Activated B cell treated with CpG ODN at 0.5 μM for 24 hours (primary cell): Measurements from ENCODE around the gene AKT1S1. TPM values are rescaled to one million over a fixed set of nuclear protein-coding genes. Genes with fewer than 3 reads are reported as not detected.
"Not testable (repeated sequence)": the region's sequence is repeated elsewhere in the genome, so short reads cannot be mapped to it uniquely, and the experiment has no call there.

ENCODE experiments used
- ATAC-seq: fragments of 200-7000 bp; cut with Tn5 transposase; one replicate; pipeline ENCODE4 v1.10.0; 2021; ENCODE audit warnings: low read depth, mild to moderate bottlenecking, moderate library complexity
- CTCF ChIA-PET: fragments of 350-600 bp; sonication (Branson Sonifier 250); formaldehyde crosslinking; loops from one replicate; lab custom pipeline; 2021; ENCODE audit warnings: antibody characterized with exemption; lab: Charles Lee
- POLR2A ChIA-PET: fragments of 350-600 bp; sonication (Branson Sonifier 250); formaldehyde crosslinking; loops from one replicate; lab custom pipeline; 2021; ENCODE audit warnings: antibody characterized with exemption; lab: Charles Lee
- DNase-seq: peaks from one replicate; pipeline ENCODE4 v3.0.0; 2022
- H3K27ac Mint-ChIP-seq: one replicate; pipeline ENCODE4 v1.8.0; 2020; ENCODE audit warnings: mixed read lengths
- H3K27me3 Mint-ChIP-seq: one replicate; pipeline ENCODE4 v1.8.0; 2021; ENCODE audit warnings: mixed read lengths
- H3K36me3 Mint-ChIP-seq: one replicate; pipeline ENCODE4 v1.8.0; 2021; ENCODE audit warnings: low read depth, mixed read lengths
- H3K4me1 Mint-ChIP-seq: one replicate; pipeline ENCODE4 v1.8.0; 2021; ENCODE audit warnings: mixed read lengths
- H3K4me3 Mint-ChIP-seq: one replicate; pipeline ENCODE4 v1.8.0; 2020; ENCODE audit warnings: mild to moderate bottlenecking, mixed read lengths
- H3K9me3 Mint-ChIP-seq: one replicate; pipeline ENCODE4 v1.8.0; 2020; ENCODE audit warnings: mixed read lengths
- intact Hi-C: fragments of 100-400 bp; cut with micrococcal nuclease; formaldehyde crosslinking; loops from one replicate; pipeline ENCODE4 v1.15.1; 2024
- total RNA-seq: library from RNA; stranded (reverse); gene quantifications from 2 replicates; pipeline ENCODE4 v1.2.3, GENCODE V29; 2022
- TF ChIP-seq, protein P1 (sequence below): fragments of 200-600 bp; IDR thresholded peaks from one replicate; pipeline ENCODE4 v1.8.0; 2022; ENCODE audit warnings: antibody characterized with exemption, mild to moderate bottlenecking

Gene AKT1S1
- total RNA-seq, 1 donor from 2014 or later: 28.7 TPM

DNA sequence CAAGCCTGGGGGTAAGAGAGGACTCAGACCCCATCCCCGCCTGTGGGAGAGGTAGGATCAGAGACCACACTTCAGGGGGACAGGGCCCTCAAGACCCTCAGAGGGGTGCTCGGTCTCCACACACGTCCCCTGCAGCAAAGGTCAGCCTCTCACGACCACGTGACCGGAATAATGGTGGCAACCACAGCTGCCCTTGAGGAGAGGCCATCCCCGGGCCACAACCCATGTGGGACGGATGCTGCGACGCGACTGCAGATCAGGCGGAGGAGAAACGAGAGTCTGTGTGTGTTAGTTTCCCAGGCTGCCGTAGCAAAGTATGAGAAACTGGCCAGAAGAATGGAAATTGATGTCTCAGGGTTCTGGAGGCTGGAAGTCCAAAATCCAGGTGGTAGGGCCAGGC lies 50.1 kb downstream of the AKT1S1 start:
- TF ChIP-seq, protein P1, sequence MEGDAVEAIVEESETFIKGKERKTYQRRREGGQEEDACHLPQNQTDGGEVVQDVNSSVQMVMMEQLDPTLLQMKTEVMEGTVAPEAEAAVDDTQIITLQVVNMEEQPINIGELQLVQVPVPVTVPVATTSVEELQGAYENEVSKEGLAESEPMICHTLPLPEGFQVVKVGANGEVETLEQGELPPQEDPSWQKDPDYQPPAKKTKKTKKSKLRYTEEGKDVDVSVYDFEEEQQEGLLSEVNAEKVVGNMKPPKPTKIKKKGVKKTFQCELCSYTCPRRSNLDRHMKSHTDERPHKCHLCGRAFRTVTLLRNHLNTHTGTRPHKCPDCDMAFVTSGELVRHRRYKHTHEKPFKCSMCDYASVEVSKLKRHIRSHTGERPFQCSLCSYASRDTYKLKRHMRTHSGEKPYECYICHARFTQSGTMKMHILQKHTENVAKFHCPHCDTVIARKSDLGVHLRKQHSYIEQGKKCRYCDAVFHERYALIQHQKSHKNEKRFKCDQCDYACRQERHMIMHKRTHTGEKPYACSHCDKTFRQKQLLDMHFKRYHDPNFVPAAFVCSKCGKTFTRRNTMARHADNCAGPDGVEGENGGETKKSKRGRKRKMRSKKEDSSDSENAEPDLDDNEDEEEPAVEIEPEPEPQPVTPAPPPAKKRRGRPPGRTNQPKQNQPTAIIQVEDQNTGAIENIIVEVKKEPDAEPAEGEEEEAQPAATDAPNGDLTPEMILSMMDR: no peak
- ATAC-seq (no peak), DNase-seq (no peak)
- H3K36me3 Mint-ChIP-seq: peaks cover 60% of the 10 kb centered on the region
- CTCF ChIA-PET: no interaction called here
- H3K27ac Mint-ChIP-seq: no peak overlapping the region
- peaks cover 13% of the 10 kb centered on the region for H3K4me1 Mint-ChIP-seq
- no peaks in the 10 kb centered on the region for H3K27me3 Mint-ChIP-seq
- POLR2A ChIA-PET: no interaction called here
- H3K4me3 Mint-ChIP-seq: no peak overlapping the region
- no peaks in the 10 kb centered on the region for H3K9me3 Mint-ChIP-seq
- intact Hi-C loops: no loop called here

- ChIA-PET CTCF (no interaction called here), POLR2A (no interaction called here)
- ATAC-seq (no peak), DNase-seq (no peak)
- H3K27me3 Mint-ChIP-seq: no peaks in the 10 kb centered on the region
- peaks cover 20% of the 10 kb centered on the region for H3K4me1 Mint-ChIP-seq
- H3K27ac Mint-ChIP-seq: no peak overlapping the region
- no peak overlapping the region for H3K4me3 Mint-ChIP-seq
- no peaks in the 10 kb centered on the region for H3K9me3 Mint-ChIP-seq
- TF ChIP-seq, protein P1: no peak
- peaks cover 49% of the 10 kb centered on the region for H3K36me3 Mint-ChIP-seq
- intact Hi-C loops: no loop called here
These were observed 52.5 kb downstream of the AKT1S1 start for GRCh38 chr19:49824662-49825061.

GRCh38 chr19:49823472-49823871 lies 53.7 kb downstream of the AKT1S1 start:
- no peak overlapping the region for H3K27ac Mint-ChIP-seq
- intact Hi-C loops: no loop called here
- TF ChIP-seq, protein P1: no peak
- H3K27me3 Mint-ChIP-seq: no peaks in the 10 kb centered on the region
- no peaks in the 10 kb centered on the region for H3K9me3 Mint-ChIP-seq
- no peak overlapping the region for H3K4me3 Mint-ChIP-seq
- ChIA-PET POLR2A (interaction anchor here (1.2 kb wide), 1 partner anchor 46 kb away, joined by 12 read pairs; no protein-coding TSS in a partner anchor), CTCF (no interaction called here)
- ATAC-seq (no peak), DNase-seq (no peak)
- peaks cover 29% of the 10 kb centered on the region for H3K4me1 Mint-ChIP-seq
- peaks cover 41% of the 10 kb centered on the region for H3K36me3 Mint-ChIP-seq

DNA sequence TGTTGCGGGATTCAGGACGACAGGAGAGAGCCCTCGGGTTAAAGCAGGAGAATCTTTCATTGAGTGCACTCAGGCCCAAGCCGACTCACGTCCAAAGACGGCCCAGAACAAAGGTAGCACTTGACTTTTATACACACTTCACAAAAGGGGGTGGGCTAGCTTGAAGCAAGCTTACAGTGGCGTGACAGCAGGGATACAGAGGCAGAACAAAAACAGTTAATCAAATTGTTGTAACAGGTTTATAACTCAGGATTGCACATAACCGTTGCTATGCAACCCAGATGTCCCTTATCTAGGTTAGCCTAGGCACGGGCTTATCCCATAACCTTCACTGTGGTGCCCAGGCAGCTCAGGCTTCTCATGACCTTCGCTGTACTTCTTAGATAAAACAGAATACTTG lies 57.0 kb downstream of the AKT1S1 start:
- Mint-ChIP-seq H3K27ac (no peak overlapping the region), H3K9me3 (no peaks in the 10 kb centered on the region), H3K36me3 (peaks cover 35% of the 10 kb centered on the region), H3K4me3 (no peak overlapping the region), H3K27me3 (no peaks in the 10 kb centered on the region), H3K4me1 (peaks cover 37% of the 10 kb centered on the region)
- ChIA-PET POLR2A (interaction anchor here (0.7 to 1.6 kb wide), 4 partner anchors 9 to 519 kb away, joined by 3 to 5 read pairs (median 4); no protein-coding TSS in a partner anchor), CTCF (no interaction called here)
- TF ChIP-seq, protein P1: no peak
- DNase-seq: no peak
- ATAC-seq: no peak
- intact Hi-C loops: no loop called here

- H3K9me3 Mint-ChIP-seq, ATAC-seq, DNase-seq, H3K27me3 Mint-ChIP-seq: not testable (repeated sequence)
- H3K4me3 Mint-ChIP-seq: peak overlapping the region; percentile 98
- peaks cover 31% of the 10 kb centered on the region for H3K36me3 Mint-ChIP-seq
- ChIA-PET POLR2A (interaction anchor here (0.7 to 1.9 kb wide), 7 partner anchors 9 to 520 kb away, joined by 3 to 19 read pairs (median 4); partner anchors contain the start of genes PTOV1 and RPS11), CTCF (interaction anchor here (2.1 kb wide), 1 partner anchor 31 kb away, joined by 4 read pairs; the partner anchor contains the start of gene PTOV1)
- peak overlapping the region; percentile 99 for H3K27ac Mint-ChIP-seq
- intact Hi-C loops: loop anchor here (2.0 to 5.0 kb wide), 2 partner anchors 142 to 179 kb away; partner anchors contain the start of genes PRMT1 and RRAS
- peaks cover 39% of the 10 kb centered on the region for H3K4me1 Mint-ChIP-seq
These were observed 57.6 kb downstream of the AKT1S1 start for GRCh38 chr19:49819452-49820115.

Other genes starting within 250 kb of the AKT1S1 start
- gene RRAS, start 237.2 kb downstream of the AKT1S1 start, total RNA-seq: 4.8 and 5.1 TPM in 2 replicates
- gene SCAF1, start 235.1 kb downstream of the AKT1S1 start, total RNA-seq: 58.7 and 61.0 TPM in 2 replicates
- gene IRF3, start 211.5 kb downstream of the AKT1S1 start, total RNA-seq: 145 and 171 TPM in 2 replicates
- gene BCL2L12, start 211.4 kb downstream of the AKT1S1 start, total RNA-seq: 30.7 and 39.1 TPM in 2 replicates
- 372 and 376 TPM in 2 replicates for gene PRMT1, start 200.1 kb downstream of the AKT1S1 start, total RNA-seq
- gene ADM5, start 187.8 kb downstream of the AKT1S1 start, total RNA-seq: 6.8 and 9.5 TPM in 2 replicates
- gene CPT1C, start 186.2 kb downstream of the AKT1S1 start, total RNA-seq: 0.35 and 0.51 TPM in 2 replicates
- gene TSKS, start 114.0 kb downstream of the AKT1S1 start, total RNA-seq: 0.39 and 0.55 TPM in 2 replicates
- 56.7 and 60.6 TPM in 2 replicates for gene AP2A1, start 110.4 kb downstream of the AKT1S1 start, total RNA-seq
- gene FUZ, start 64.1 kb downstream of the AKT1S1 start, total RNA-seq: 12.0 and 15.0 TPM in 2 replicates
- 70.1 and 88.8 TPM in 2 replicates for gene MED25, start 59.1 kb downstream of the AKT1S1 start, total RNA-seq
- gene PTOV1, start 26.2 kb downstream of the AKT1S1 start, total RNA-seq: 103 and 107 TPM in 2 replicates
- 174 and 205 TPM in 2 replicates for gene PNKP, start 9.8 kb downstream of the AKT1S1 start, total RNA-seq
- gene TBC1D17, start 347 bp upstream of the AKT1S1 start, total RNA-seq: 51.1 and 57.0 TPM in 2 replicates
- gene IL4I1, start 19.5 kb upstream of the AKT1S1 start, total RNA-seq: 24.0 and 25.5 TPM in 2 replicates
- gene ATF5, start 51.9 kb upstream of the AKT1S1 start, total RNA-seq: 198 and 199 TPM in 2 replicates
- gene NUP62, start 52.1 kb upstream of the AKT1S1 start, total RNA-seq: 96.8 and 114 TPM in 2 replicates
- gene SIGLEC11, start 83.8 kb upstream of the AKT1S1 start, total RNA-seq: not detected in 2 replicates
- gene VRK3, start 148.0 kb upstream of the AKT1S1 start, total RNA-seq: 71.1 and 82.6 TPM in 2 replicates
- 10.5 and 14.2 TPM in 2 replicates for gene ZNF473, start 148.7 kb upstream of the AKT1S1 start, total RNA-seq